ENCODE measurements around the gene ARHGAP26.

Gene ARHGAP26

DNA sequence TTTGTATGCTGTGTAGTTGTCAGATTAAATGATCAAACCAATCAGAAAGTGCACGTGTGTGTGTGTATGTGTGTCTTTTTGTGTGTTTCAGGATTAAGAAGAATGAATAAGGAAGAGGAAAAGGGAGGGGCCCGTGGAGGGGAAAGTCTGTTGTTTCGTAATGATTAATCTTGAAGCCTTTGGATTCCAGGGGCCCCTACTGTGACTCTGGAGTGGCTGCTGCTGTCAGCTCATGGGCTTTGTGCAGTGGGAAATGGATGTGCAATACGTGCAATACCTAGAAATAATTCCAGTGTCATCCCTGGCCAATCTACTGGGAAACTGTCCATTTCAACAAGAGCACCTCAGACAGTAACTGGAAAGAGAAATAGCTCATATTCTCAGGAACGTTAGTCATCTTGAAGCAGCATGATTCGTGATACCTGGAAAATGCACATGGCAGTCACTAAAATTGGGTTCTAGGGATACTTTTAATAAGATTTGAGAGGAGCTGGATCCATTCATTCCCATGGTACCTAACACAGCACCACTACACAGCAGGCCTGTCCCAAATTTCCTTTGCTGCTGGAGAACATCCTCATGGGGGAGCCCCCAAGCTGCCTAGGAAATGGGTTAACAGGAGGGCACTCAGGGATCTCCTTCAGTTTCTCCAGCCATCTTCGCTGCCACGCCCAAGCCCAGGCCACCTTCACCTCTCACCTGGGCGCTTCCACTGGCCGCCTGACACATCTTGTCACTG, 447.1 kb downstream of the ARHGAP26 start:
- peak in 1 of 2 experiments; percentile 23 for DNase-seq

DNA sequence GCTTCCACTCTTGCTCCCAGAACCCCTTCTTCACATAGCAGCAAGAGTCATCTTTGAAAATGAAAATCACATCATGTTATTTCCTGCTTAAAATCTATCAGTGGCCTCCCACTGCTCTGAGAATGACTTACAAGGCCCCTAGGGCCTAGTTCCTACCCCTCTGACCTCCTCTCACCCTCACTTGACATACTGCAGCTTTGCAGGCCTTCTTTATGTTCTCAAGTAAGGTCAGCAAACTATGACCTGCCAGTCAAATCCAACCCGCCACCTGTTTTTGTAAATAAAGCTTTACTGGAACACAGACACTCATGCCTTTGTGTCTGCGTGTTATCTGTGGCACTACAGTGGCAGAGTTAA, 447.6 kb downstream of the ARHGAP26 start:
- DNase-seq = no peak

GRCh38 chr5:143218517-143219170, 448.5 kb downstream of the ARHGAP26 start:
- DNase-seq = no peak

DNA sequence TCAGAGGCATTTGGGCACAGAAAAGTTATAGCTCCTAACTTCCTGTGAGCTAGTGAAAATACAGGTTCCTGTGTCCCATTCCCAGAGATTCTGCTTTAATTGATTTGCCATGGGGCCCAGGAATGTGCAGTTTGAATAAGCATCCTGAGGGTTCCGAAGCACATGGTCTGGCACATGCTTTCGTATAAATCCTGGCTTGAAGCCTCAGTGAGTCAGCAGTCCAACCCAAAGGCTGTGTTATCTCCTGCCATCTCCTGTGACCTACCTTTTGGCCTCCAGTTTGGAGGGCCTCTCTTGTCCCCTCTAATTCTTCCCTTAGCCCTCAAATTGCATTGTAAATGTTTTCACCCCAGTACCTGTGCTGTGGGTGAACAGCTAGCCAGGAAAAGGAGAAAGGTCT, 449.5 kb downstream of the ARHGAP26 start:
- DNase-seq = no peak

- no peak for DNase-seq
Measured at GRCh38 chr5:143220748-143221251, 450.6 kb downstream of the ARHGAP26 start.

- peak; percentile 22 to 72 for DNase-seq
Measured at GRCh38 chr5:143222287-143223231, 452.4 kb downstream of the ARHGAP26 start.

DNA sequence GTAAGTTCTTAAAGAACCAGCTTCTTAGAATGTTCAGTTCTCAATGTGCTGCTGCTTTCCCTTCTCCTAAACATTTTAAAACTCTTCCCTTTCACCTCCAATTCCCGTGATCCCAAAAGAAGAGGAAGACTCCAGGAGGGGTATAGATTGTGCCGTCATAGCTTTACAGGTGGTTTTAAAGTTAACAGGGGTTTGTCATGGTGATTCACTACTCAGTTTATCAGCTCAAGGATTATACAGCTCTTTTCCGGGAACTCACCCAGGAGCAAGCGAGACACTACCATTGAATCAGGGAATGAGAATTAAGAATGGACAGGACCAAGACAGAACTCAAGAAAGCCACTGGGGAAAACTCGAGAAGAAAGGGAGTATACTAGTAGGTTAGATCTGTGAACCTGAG, 454.5 kb downstream of the ARHGAP26 start:
- DNase-seq = no peak

- no peak for DNase-seq
Measured at GRCh38 chr5:143225511-143225910, 455.3 kb downstream of the ARHGAP26 start.

DNA sequence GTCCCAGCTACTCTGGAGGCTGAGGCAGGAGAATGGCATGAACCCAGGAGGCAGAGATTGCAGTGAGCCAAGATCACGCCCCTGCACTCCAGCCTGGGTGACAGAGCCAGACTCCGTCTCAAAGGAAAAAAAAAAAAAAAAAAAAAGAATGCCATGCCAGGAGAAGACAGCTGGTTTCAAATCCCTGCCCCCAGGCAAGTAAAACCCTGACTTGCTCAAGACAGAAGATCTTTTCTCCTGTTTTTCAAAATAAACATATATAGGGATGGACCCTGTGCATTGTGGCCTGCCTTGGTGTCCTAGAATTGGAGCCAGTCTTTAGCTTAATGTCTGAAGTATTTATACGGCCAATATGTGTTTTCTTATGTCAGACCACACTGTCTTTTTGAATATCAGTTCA, 456.2 kb downstream of the ARHGAP26 start:
- DNase-seq = no peak

DNA sequence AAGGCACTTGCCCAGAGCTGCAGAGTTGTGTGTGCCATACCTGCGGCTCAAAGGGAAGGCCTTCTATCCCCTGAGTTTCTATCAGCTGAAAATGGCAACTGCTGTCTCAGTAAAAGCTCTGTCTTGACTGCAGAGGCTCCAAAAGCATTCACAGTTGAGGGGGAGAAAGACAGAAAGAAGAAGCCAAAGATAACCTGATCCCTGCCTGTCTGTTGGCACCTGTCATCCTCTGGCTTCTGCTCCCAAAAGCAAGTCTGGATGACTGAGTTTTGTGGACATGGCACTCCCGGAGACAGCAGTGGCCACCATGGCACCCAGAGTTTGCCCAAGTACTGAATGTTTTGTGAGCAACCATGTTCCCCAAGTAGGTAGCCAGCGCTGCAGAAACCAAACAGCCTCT, 456.7 kb downstream of the ARHGAP26 start:
- no peak for DNase-seq

GRCh38 chr5:143227301-143227700, 457.1 kb downstream of the ARHGAP26 start:
- no peak for DNase-seq

- no peak for DNase-seq
Measured at GRCh38 chr5:143228597-143229293, 458.6 kb downstream of the ARHGAP26 start.

- peak in 1 of 2 experiments; percentile 23 for DNase-seq
Measured at GRCh38 chr5:143229426-143229895, 459.3 kb downstream of the ARHGAP26 start.

- no peak for DNase-seq
Measured at GRCh38 chr5:143229896-143230675, 459.9 kb downstream of the ARHGAP26 start.

- no peak for DNase-seq
Measured at GRCh38 chr5:143230676-143230996, 460.5 kb downstream of the ARHGAP26 start.

DNA sequence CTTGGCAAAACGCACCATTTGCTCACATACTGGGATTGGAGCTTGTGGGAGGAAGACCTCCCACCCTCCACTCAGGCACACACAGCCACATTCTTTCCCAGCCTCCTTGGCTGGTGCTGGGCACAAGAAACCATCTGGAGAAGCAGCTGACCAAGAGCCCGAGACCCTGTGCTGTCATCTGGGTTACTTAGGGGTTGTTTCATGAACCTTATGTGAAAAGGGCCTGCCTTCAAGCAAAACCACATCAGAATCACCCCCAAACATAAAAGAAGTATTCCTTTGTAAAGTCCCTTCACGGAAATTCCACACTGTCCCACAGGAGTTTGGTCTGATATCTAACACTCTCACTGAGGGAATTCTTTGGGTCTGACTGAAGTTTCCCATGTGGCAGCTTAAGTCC, 461.2 kb downstream of the ARHGAP26 start:
- no peak for DNase-seq

DNA sequence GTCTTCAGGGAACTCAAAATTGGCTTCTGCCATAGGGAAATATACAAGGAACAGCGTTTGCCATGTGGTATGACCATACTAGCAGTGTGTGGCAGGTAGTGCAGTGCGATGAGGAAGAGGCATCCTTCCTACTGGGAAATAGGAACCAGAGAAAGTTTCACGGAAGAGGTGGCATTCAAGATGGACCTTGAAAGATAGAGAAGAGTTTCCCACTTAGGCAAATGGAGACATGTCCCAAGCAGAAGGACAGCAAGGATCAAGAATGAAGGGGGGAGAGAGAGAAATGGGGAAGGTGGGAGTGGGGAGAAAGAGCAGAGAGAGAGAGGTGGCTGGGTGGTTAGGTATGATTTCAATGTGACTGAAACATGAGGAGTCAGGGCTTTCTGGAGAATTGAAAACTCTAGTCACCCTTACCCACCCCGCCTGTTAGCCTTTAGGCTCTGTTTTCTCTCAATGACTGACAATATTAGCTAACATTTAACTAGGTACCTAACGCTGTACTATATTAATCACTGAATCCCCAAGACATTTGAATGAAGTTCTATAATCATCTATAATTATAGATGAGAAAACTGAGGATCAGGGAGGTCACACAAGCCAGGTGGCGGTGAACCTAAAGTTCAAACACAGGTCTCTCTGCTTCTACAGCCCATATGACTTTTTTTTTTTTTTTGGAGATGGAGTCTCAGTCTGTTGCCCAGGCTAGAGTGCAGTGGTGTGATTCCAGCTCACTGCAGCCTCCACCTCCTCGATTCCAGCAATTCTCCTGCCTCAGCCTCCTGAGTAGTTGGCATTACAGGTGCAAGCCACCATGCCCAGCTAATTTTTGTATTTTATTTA, 462.0 kb downstream of the ARHGAP26 start:
- DNase-seq = no peak

GRCh38 chr5:143233031-143233430, 462.9 kb downstream of the ARHGAP26 start:
- no peak for DNase-seq

DNA sequence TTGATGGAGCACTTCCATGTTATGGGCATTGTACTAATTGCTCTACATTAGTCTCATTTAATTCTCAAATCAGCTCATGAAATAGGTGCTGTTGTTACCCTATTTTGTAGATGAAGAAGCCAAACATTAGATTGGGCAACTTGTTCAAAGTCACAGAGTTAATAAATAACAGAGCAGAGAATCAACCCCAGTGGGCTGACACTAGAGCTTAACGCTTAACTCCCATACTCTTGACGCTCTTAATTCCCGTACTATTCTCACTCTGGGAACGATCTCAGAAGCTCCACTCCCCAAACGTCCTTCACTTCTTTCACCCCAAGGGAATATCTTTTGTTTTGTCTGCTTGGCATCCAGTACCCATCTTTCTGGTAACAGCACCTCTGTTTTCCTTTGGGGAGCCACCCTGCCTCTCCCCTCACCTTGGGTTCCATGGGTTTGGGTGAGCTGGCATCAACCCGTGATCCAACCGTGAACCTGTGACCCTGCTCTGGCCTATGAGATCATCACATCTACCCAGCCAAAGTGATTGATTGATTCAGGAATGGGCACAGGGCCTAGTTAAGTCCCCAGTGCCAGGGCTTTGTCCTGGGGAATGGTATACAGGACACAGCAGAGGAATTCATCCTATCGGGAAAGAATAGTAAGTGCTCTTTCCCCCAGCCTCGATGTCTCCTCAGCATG, 464.1 kb downstream of the ARHGAP26 start:
- no peak for DNase-seq

- no peak for DNase-seq
Measured at GRCh38 chr5:143235423-143235822, 465.2 kb downstream of the ARHGAP26 start.

All from NCI-H524 (cell line).